Astrocyte (in vitro differentiated cells and primary cell): ENCODE results near the gene LILRB3.
"Not testable (repeated sequence)": the region's sequence is repeated elsewhere in the genome, so short reads cannot be mapped to it uniquely, and the experiment has no call there.

Experiments
- EZH2 ChIP-seq: IDR thresholded peaks from 2 replicates; pipeline ENCODE4 v1.6.1; 2012; ENCODE audit warnings: mild to moderate bottlenecking, low read length, inconsistent platforms; ENCODE audit not compliant: insufficient read depth
- TF ChIP-seq, protein P1 (sequence below): IDR thresholded peaks from 2 replicates; pipeline ENCODE4 v1.5.1; 2011; ENCODE audit warnings: low read depth, mild to moderate bottlenecking, inconsistent platforms, low read length, moderate library complexity; ENCODE audit not compliant: insufficient read depth

DNA sequence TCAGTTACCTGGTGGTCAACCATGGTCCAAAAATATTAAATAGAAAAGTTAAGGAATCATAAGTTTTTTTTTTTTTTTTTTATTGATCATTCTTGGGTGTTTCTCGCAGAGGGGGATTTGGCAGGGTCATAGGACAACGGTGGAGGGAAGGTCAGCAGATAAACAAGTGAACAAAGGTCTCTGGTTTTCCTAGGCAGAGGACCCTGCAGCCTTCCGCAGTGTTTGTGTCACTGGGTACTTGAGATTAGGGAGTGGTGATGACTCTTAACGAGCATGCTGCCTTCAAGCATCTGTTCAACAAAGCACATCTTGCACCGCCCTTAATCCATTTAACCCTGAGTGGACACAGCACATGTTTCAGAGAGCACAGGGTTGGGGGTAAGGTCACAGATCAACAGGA, 8.6 kb downstream of the LILRB3 start:
- TF ChIP-seq, protein P1, sequence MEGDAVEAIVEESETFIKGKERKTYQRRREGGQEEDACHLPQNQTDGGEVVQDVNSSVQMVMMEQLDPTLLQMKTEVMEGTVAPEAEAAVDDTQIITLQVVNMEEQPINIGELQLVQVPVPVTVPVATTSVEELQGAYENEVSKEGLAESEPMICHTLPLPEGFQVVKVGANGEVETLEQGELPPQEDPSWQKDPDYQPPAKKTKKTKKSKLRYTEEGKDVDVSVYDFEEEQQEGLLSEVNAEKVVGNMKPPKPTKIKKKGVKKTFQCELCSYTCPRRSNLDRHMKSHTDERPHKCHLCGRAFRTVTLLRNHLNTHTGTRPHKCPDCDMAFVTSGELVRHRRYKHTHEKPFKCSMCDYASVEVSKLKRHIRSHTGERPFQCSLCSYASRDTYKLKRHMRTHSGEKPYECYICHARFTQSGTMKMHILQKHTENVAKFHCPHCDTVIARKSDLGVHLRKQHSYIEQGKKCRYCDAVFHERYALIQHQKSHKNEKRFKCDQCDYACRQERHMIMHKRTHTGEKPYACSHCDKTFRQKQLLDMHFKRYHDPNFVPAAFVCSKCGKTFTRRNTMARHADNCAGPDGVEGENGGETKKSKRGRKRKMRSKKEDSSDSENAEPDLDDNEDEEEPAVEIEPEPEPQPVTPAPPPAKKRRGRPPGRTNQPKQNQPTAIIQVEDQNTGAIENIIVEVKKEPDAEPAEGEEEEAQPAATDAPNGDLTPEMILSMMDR = not testable (repeated sequence)
- not testable (repeated sequence) for TF ChIP-seq EZH2
